Upper lobe of left lung (tissue), 6 donors: ENCODE results near the gene ANXA2. TPM values are rescaled to one million over a fixed set of nuclear protein-coding genes. Genes with fewer than 3 reads are reported as not detected.

Experiments
- ATAC-seq, 2 donors: fragments of 200-7000 bp; cut with Tn5 transposase; one replicate each; pipeline ENCODE4 v1.9.1; 2022; ENCODE audit warnings: mild to moderate bottlenecking in 2 of 2, moderate library complexity in 2 of 2; ENCODE audit not compliant: low FRiP score in 2 of 2
- DNase-seq, 2 donors: peaks; one replicate each; pipeline ENCODE4 v3.0.0-alpha.2; 2019 to 2020
- H3K27ac ChIP-seq, 4 donors: fragments of 200-600 bp; sonication (generic); one replicate each; pipeline ENCODE4 v1.5.1; 2016 to 2019
- H3K27me3 ChIP-seq, 4 donors: fragments of 200-600 bp; sonication (generic); one replicate each; pipeline ENCODE4 v1.5.1; 2017 to 2019
- H3K36me3 ChIP-seq, 4 donors: fragments of 200-600 bp; sonication (generic); one replicate each; pipeline ENCODE4 v1.5.1; 2016 to 2019
- H3K4me1 ChIP-seq, 4 donors: fragments of 200-600 bp; sonication (generic); one replicate each; pipeline ENCODE4 v1.5.1; 2018 to 2019
- H3K4me3 ChIP-seq, 4 donors: fragments of 200-600 bp; sonication (generic); one replicate each; pipeline ENCODE4 v1.5.1; 2017 to 2019; ENCODE audit warnings: mild to moderate bottlenecking in 2 of 4, moderate library complexity in 1 of 4
- H3K9me3 ChIP-seq, 4 donors: fragments of 200-600 bp; sonication (generic); one replicate each; pipeline ENCODE4 v1.5.1; 2018 to 2019
- EP300 ChIP-seq, 4 donors: sonication (generic); formaldehyde crosslinking; IDR thresholded peaks; one replicate each; pipeline ENCODE4 v1.5.1; 2017; ENCODE audit warnings: antibody characterized with exemption in 4 of 4, control low read depth in 2 of 4
- POLR2A ChIP-seq, 4 donors: fragments of 450-650 bp; IDR thresholded peaks; one replicate each; pipeline ENCODE4 v1.5.1; 2016 to 2017; ENCODE audit warnings: antibody characterized with exemption in 4 of 4, mild to moderate bottlenecking in 2 of 4
- POLR2AphosphoS5 ChIP-seq, 2 donors: sonication (generic); formaldehyde crosslinking; IDR thresholded peaks; one replicate each; pipeline ENCODE4 v1.5.1; 2017; ENCODE audit warnings: antibody characterized with exemption in 2 of 2
- WGBS, 2 donors: methylation state at CpG; one replicate each; pipeline ENCODE4 v1.1.5; 2017 to 2018; 5-methylcytosine and 5-hydroxymethylcytosine counted together
- total RNA-seq, 6 donors: library from RNA; depleted of rRNA in 4 of 6; stranded (reverse); fragments of >200 nt in 4 of 6; gene quantifications; one replicate each; pipeline versions ENCODE4 v1.1.0 to v1.2.1, GENCODE V29; 2016 to 2021
- TF ChIP-seq, protein P1 (sequence below), 6 experiments: fragments of 450-650 bp in 4 of 6; fragments of 200-600 bp in 2 of 6; sonication (generic) in 2 of 6; IDR thresholded peaks; one replicate each; pipeline ENCODE4 v1.5.1; 2016 to 2019; ENCODE audit warnings: antibody characterized with exemption in 6 of 6
- donor health status: DM: no; HTN: no; CAD: no; lungs with moderate emphysema.
- donor health status: DM: no; HTN: yes; CAD: no; lungs with severe emphysema.

Gene ANXA2
- total RNA-seq, 6 donors from 2014 or later = 394 to 1,774 (median 1,094) TPM

DNA sequence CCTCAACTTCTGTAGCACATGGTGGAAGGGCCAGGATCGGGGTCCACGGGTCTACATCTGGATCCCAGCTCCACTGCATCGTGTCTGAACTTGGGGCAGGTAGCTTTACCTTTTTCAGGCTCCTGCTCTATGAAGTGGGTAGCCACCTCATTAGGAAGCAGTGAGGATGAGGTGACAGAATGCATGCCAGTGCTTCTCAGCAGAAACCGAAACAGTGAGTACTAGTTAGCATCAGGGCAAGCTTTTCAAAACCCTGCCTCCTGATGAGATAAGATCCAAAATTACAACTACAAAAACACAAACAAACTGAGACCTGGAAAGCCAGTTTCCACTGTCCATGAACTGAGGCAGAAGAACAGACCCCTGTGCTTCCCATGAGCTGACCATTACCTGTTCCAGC, 77.4 kb downstream of the ANXA2 start:
- Histone ChIP-seq H3K4me1 (no peaks in the 10 kb centered on the region), H3K36me3 (no peaks in the 10 kb centered on the region), H3K27ac (no peak overlapping the region), H3K9me3 (no peaks in the 10 kb centered on the region), H3K27me3 (no peaks in the 10 kb centered on the region), H3K4me3 (no peak overlapping the region)
- DNase-seq (no peak), ATAC-seq (no peak)
- 86 to 87% methylated on average over 4 of the region's 4 CpGs for WGBS, 2 donors
- TF ChIP-seq POLR2AphosphoS5 (IDR thresholded peaks at IDR 0.05) (no peak), POLR2A (IDR thresholded peaks at IDR 0.05) (no peak), EP300 (IDR thresholded peaks at IDR 0.05) (no peak)
- TF ChIP-seq, protein P1, sequence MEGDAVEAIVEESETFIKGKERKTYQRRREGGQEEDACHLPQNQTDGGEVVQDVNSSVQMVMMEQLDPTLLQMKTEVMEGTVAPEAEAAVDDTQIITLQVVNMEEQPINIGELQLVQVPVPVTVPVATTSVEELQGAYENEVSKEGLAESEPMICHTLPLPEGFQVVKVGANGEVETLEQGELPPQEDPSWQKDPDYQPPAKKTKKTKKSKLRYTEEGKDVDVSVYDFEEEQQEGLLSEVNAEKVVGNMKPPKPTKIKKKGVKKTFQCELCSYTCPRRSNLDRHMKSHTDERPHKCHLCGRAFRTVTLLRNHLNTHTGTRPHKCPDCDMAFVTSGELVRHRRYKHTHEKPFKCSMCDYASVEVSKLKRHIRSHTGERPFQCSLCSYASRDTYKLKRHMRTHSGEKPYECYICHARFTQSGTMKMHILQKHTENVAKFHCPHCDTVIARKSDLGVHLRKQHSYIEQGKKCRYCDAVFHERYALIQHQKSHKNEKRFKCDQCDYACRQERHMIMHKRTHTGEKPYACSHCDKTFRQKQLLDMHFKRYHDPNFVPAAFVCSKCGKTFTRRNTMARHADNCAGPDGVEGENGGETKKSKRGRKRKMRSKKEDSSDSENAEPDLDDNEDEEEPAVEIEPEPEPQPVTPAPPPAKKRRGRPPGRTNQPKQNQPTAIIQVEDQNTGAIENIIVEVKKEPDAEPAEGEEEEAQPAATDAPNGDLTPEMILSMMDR (IDR thresholded peaks at IDR 0.05) = no peak

DNA sequence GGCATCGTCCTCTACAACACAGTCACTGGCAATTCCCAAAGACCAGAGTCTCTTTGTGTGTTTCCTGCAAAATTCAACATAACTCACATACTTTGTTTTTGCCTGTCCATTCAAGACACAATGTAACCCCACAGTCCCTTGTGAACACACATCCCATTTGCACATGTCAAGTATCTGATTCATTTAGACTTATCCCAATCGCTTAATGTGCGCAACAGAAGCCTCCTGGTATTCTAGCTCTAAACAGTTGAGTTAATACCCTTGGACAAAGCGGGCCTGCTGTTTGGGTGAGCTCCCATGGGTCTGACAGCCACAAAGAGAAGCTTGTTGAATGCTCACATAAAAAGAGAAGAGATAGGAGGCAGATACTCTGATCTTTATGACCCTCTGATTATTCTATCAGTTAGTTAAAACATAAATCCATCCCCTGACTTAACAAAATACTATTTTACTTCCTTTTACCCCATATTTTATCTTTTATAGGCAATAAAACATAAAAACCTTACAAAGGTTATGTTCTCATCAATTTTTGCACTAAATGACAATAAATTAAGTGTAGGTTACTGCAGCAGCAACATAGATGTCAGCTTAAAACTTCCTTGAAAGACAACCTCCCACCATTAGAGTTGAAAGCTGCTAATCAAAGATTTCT, 79.4 kb downstream of the ANXA2 start:
- ATAC-seq = no peak
- H3K27me3 ChIP-seq = no peaks in the 10 kb centered on the region
- no peak for DNase-seq
- no peak overlapping the region for H3K27ac ChIP-seq
- H3K4me3 ChIP-seq = no peak overlapping the region
- WGBS, 2 donors = 94 to 97% methylated on average over 4 of the region's 4 CpGs
- TF ChIP-seq POLR2AphosphoS5 (IDR thresholded peaks at IDR 0.05) (no peak), EP300 (IDR thresholded peaks at IDR 0.05) (no peak), POLR2A (IDR thresholded peaks at IDR 0.05) (no peak)
- TF ChIP-seq, protein P1 (IDR thresholded peaks at IDR 0.05) = no peak
- no peaks in the 10 kb centered on the region for H3K9me3 ChIP-seq
- H3K4me1 ChIP-seq = no peaks in the 10 kb centered on the region
- H3K36me3 ChIP-seq = no peaks in the 10 kb centered on the region

DNA sequence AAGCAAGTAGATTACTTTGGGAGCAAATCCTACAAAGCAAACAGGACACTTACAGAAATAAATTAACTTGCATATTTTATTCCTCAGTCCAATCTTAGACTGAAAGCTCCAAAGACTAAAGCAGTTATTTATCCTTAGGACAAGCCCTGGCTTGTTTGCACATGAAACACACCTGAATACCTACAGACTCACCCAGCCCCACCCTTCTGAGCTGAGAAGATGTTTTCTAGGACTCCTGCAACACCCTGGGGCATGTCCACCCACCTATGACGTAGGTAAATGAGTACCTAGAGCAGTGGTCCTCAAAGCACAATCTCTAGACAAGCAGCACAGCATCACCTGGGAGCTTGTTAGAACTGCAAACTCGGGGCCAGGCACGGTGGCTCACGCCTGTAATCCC, 80.8 kb downstream of the ANXA2 start:
- H3K4me1 ChIP-seq = no peaks in the 10 kb centered on the region
- 76 to 98% methylated on average over 3 to 4 of the region's 4 CpGs for WGBS, 2 donors
- TF ChIP-seq POLR2A (IDR thresholded peaks at IDR 0.05) (no peak), POLR2AphosphoS5 (IDR thresholded peaks at IDR 0.05) (no peak), EP300 (IDR thresholded peaks at IDR 0.05) (no peak)
- TF ChIP-seq, protein P1 (IDR thresholded peaks at IDR 0.05) = no peak
- DNase-seq = no peak
- no peak overlapping the region for H3K4me3 ChIP-seq
- H3K27me3 ChIP-seq = no peaks in the 10 kb centered on the region
- no peak for ATAC-seq
- no peaks in the 10 kb centered on the region for H3K36me3 ChIP-seq
- no peak overlapping the region for H3K27ac ChIP-seq
- H3K9me3 ChIP-seq = no peaks in the 10 kb centered on the region

DNA sequence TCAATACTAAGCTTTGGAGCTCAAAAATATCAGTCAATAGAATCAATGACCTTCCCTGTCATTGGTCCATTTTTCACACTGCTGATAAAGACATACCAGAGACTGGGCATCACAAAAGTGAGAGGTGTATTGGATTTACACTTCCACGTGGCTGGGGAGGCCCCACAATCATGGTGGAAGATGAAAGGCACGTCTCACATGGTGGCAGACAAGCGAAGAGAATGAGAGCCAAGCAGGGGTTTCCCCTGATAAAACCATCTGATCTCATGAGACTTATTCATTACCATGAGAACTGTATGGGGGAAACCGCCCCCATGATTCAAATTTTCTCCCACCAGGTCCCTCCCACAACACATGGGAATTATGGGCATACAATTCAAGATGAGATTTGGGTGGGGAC, 81.9 kb downstream of the ANXA2 start:
- H3K4me1 ChIP-seq = no peaks in the 10 kb centered on the region
- TF ChIP-seq POLR2A (IDR thresholded peaks at IDR 0.05) = no peak
- no peak for TF ChIP-seq EP300 (IDR thresholded peaks at IDR 0.05)
- TF ChIP-seq, protein P1 (IDR thresholded peaks at IDR 0.05) = no peak
- no peak for TF ChIP-seq POLR2AphosphoS5 (IDR thresholded peaks at IDR 0.05)
- 68 to 70% methylated on average over 4 of the region's 4 CpGs for WGBS, 2 donors
- ATAC-seq (no peak), DNase-seq (no peak)
- H3K27me3 ChIP-seq = no peaks in the 10 kb centered on the region
- H3K9me3 ChIP-seq = no peaks in the 10 kb centered on the region
- no peaks in the 10 kb centered on the region for H3K36me3 ChIP-seq
- no peak overlapping the region for H3K27ac ChIP-seq
- H3K4me3 ChIP-seq = no peak overlapping the region

DNA sequence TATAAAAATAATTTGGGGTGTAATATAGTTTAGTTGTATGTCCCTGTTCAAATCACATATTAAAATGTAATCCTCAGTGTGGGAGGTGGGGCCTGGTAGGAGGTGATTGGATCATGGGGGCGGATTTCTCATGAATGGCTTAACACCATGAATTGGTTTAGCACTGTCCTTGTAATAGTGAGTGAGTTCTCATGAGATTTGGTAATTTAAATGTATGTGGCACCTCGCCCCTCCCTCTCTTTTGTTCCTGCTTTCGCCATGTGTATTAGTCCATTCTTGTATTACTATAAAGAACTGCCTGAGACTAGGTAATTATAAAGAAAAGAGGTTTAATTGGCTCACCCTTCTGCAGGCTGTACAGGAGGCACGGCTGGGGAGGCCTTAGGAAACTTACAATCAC, 83.9 kb downstream of the ANXA2 start:
- no peak for ATAC-seq
- H3K4me1 ChIP-seq = no peaks in the 10 kb centered on the region
- TF ChIP-seq POLR2AphosphoS5 (IDR thresholded peaks at IDR 0.05) = no peak
- no peak for TF ChIP-seq POLR2A (IDR thresholded peaks at IDR 0.05)
- no peak for TF ChIP-seq EP300 (IDR thresholded peaks at IDR 0.05)
- TF ChIP-seq, protein P1 (IDR thresholded peaks at IDR 0.05) = no peak
- no peak overlapping the region for H3K4me3 ChIP-seq
- H3K36me3 ChIP-seq = no peaks in the 10 kb centered on the region
- no peak overlapping the region for H3K27ac ChIP-seq
- DNase-seq = no peak
- no peaks in the 10 kb centered on the region for H3K9me3 ChIP-seq
- no peaks in the 10 kb centered on the region for H3K27me3 ChIP-seq
- 77 to 92% methylated on average over 4 of the region's 4 CpGs for WGBS, 2 donors
